Measurements from ENCODE around the gene KLF5. TPM values are rescaled to one million over a fixed set of nuclear protein-coding genes. Genes with fewer than 3 reads are reported as not detected.
"Not testable (repeated sequence)": the region's sequence is repeated elsewhere in the genome, so short reads cannot be mapped to it uniquely, and the experiment has no call there.

Gene KLF5
- total and polyA plus RNA-seq, 4 donors, result 3.8 to 48.7 (median 17.7) TPM

- DNase-seq (ENCODE audit: low read depth in 4 of 6, low spot score in 6 of 6), result peak in 1 of 6 donors; percentile 31
- Histone ChIP-seq H3K27ac (ENCODE audit: low read depth, low read length) (no peak overlapping the region), H3K4me1 (ENCODE audit: control insufficient read depth, insufficient read depth, low read length) (no peaks in the 10 kb centered on the region), H3K27me3 (ENCODE audit: control insufficient read depth, insufficient read depth, low read length) (no peaks in the 10 kb centered on the region), H3K4me3 (ENCODE audit: low read depth, low read length) (no peak overlapping the region), H3K36me3 (ENCODE audit: control insufficient read depth, insufficient read depth, low read length) (no peaks in the 10 kb centered on the region), H3K9me3 (ENCODE audit: control insufficient read depth, insufficient read depth, low read length) (no peaks in the 10 kb centered on the region)
- 57% methylated on average over 1 of the region's 2 CpGs for WGBS (ENCODE audit: insufficient coverage)
Observed at GRCh38 chr13:73039201-73040108, 19.4 kb upstream of the KLF5 start.

DNA sequence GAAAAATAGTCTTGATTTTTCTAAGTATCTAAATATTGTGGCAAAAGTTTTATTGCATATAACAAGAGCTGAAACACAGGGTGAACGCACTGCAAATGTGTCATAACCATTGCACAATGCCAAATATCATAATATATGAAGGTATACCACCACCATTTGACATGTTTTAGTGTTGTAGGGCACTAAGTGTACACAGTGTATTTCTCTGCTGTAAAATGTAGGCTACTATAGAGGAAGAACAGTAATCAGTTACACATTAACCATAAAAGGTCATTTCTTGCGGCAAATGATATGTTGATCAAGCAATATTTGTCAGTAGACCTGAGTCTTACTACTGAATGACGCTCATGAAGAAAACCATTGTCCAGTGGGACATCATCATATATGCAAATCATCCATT is 18.3 kb upstream of the KLF5 start:
- DNase-seq (ENCODE audit: low read depth in 4 of 6, low spot score in 6 of 6), result no peak
- no peaks in the 10 kb centered on the region for H3K27me3 ChIP-seq (ENCODE audit: control insufficient read depth, insufficient read depth, low read length)
- no peaks in the 10 kb centered on the region for H3K9me3 ChIP-seq (ENCODE audit: control insufficient read depth, insufficient read depth, low read length)
- no peaks in the 10 kb centered on the region for H3K36me3 ChIP-seq (ENCODE audit: control insufficient read depth, insufficient read depth, low read length)
- no CpG with 5 or more reads among the region's 3 CpGs for WGBS (ENCODE audit: insufficient coverage)
- H3K27ac ChIP-seq (ENCODE audit: low read depth, low read length), result no peak overlapping the region
- H3K4me3 ChIP-seq (ENCODE audit: low read depth, low read length), result no peak overlapping the region
- H3K4me1 ChIP-seq (ENCODE audit: control insufficient read depth, insufficient read depth, low read length), result no peaks in the 10 kb centered on the region

- Histone ChIP-seq H3K27me3 (ENCODE audit: control insufficient read depth, insufficient read depth, low read length) (no peaks in the 10 kb centered on the region), H3K9me3 (ENCODE audit: control insufficient read depth, insufficient read depth, low read length) (no peaks in the 10 kb centered on the region), H3K4me3 (ENCODE audit: low read depth, low read length) (no peak overlapping the region), H3K36me3 (ENCODE audit: control insufficient read depth, insufficient read depth, low read length) (no peaks in the 10 kb centered on the region), H3K27ac (ENCODE audit: low read depth, low read length) (no peak overlapping the region), H3K4me1 (ENCODE audit: control insufficient read depth, insufficient read depth, low read length) (no peaks in the 10 kb centered on the region)
- WGBS (ENCODE audit: insufficient coverage), result no CpG with 5 or more reads among the region's 7 CpGs
- no peak for DNase-seq (ENCODE audit: low read depth in 4 of 6, low spot score in 6 of 6)
Observed at GRCh38 chr13:73040968-73041596, 17.7 kb upstream of the KLF5 start.

- DNase-seq (ENCODE audit: low read depth in 4 of 6, low spot score in 6 of 6), result no peak
- H3K9me3 ChIP-seq (ENCODE audit: control insufficient read depth, insufficient read depth, low read length), result no peaks in the 10 kb centered on the region
- H3K4me3 ChIP-seq (ENCODE audit: low read depth, low read length), result no peak overlapping the region
- no peaks in the 10 kb centered on the region for H3K4me1 ChIP-seq (ENCODE audit: control insufficient read depth, insufficient read depth, low read length)
- no peaks in the 10 kb centered on the region for H3K36me3 ChIP-seq (ENCODE audit: control insufficient read depth, insufficient read depth, low read length)
- no peak overlapping the region for H3K27ac ChIP-seq (ENCODE audit: low read depth, low read length)
- H3K27me3 ChIP-seq (ENCODE audit: control insufficient read depth, insufficient read depth, low read length), result no peaks in the 10 kb centered on the region
- 92% methylated on average over 2 of the region's 6 CpGs for WGBS (ENCODE audit: insufficient coverage)
Observed at GRCh38 chr13:73045031-73045430, 13.8 kb upstream of the KLF5 start.

- not testable (repeated sequence) for H3K27me3 ChIP-seq (ENCODE audit: control insufficient read depth, insufficient read depth, low read length); H3K9me3 ChIP-seq (ENCODE audit: control insufficient read depth, insufficient read depth, low read length); H3K4me3 ChIP-seq (ENCODE audit: low read depth, low read length); H3K27ac ChIP-seq (ENCODE audit: low read depth, low read length); H3K4me1 ChIP-seq (ENCODE audit: control insufficient read depth, insufficient read depth, low read length); DNase-seq (ENCODE audit: low read depth in 4 of 6, low spot score in 6 of 6); H3K36me3 ChIP-seq (ENCODE audit: control insufficient read depth, insufficient read depth, low read length)
- WGBS (ENCODE audit: insufficient coverage), result no CpG with 5 or more reads among the region's 2 CpGs
Observed at GRCh38 chr13:73048615-73049014, 10.2 kb upstream of the KLF5 start.

GRCh38 chr13:73054712-73055111 is 4.1 kb upstream of the KLF5 start:
- H3K27ac ChIP-seq (ENCODE audit: low read depth, low read length), result no peak overlapping the region
- H3K4me1 ChIP-seq (ENCODE audit: control insufficient read depth, insufficient read depth, low read length), result peaks cover 9% of the 10 kb centered on the region
- 8% methylated on average over 2 of the region's 5 CpGs for WGBS (ENCODE audit: insufficient coverage)
- H3K9me3 ChIP-seq (ENCODE audit: control insufficient read depth, insufficient read depth, low read length), result no peaks in the 10 kb centered on the region
- DNase-seq (ENCODE audit: low read depth in 4 of 6, low spot score in 6 of 6), result no peak
- H3K27me3 ChIP-seq (ENCODE audit: control insufficient read depth, insufficient read depth, low read length), result peaks cover 32% of the 10 kb centered on the region
- no peaks in the 10 kb centered on the region for H3K36me3 ChIP-seq (ENCODE audit: control insufficient read depth, insufficient read depth, low read length)
- no peak overlapping the region for H3K4me3 ChIP-seq (ENCODE audit: low read depth, low read length)

- Histone ChIP-seq H3K27me3 (ENCODE audit: control insufficient read depth, insufficient read depth, low read length) (peaks cover 37% of the 10 kb centered on the region), H3K4me1 (ENCODE audit: control insufficient read depth, insufficient read depth, low read length) (peaks cover 17% of the 10 kb centered on the region), H3K9me3 (ENCODE audit: control insufficient read depth, insufficient read depth, low read length) (no peaks in the 10 kb centered on the region), H3K4me3 (ENCODE audit: low read depth, low read length) (no peak overlapping the region), H3K36me3 (ENCODE audit: control insufficient read depth, insufficient read depth, low read length) (no peaks in the 10 kb centered on the region), H3K27ac (ENCODE audit: low read depth, low read length) (no peak overlapping the region)
- WGBS (ENCODE audit: insufficient coverage), result 64% methylated on average over 5 of the region's 8 CpGs
- DNase-seq (ENCODE audit: low read depth in 4 of 6, low spot score in 6 of 6), result peak in 1 of 6 donors; percentile 9
Observed at GRCh38 chr13:73055813-73056564, 2.8 kb upstream of the KLF5 start.

- Histone ChIP-seq H3K4me1 (ENCODE audit: control insufficient read depth, insufficient read depth, low read length) (peaks cover 17% of the 10 kb centered on the region), H3K36me3 (ENCODE audit: control insufficient read depth, insufficient read depth, low read length) (no peaks in the 10 kb centered on the region), H3K27me3 (ENCODE audit: control insufficient read depth, insufficient read depth, low read length) (peaks cover 37% of the 10 kb centered on the region), H3K9me3 (ENCODE audit: control insufficient read depth, insufficient read depth, low read length) (no peaks in the 10 kb centered on the region), H3K4me3 (ENCODE audit: low read depth, low read length) (no peak overlapping the region), H3K27ac (ENCODE audit: low read depth, low read length) (no peak overlapping the region)
- no peak for DNase-seq (ENCODE audit: low read depth in 4 of 6, low spot score in 6 of 6)
- WGBS (ENCODE audit: insufficient coverage), result no CpG with 5 or more reads among the region's 4 CpGs
Observed at GRCh38 chr13:73056565-73056962, 2.2 kb upstream of the KLF5 start.

DNA sequence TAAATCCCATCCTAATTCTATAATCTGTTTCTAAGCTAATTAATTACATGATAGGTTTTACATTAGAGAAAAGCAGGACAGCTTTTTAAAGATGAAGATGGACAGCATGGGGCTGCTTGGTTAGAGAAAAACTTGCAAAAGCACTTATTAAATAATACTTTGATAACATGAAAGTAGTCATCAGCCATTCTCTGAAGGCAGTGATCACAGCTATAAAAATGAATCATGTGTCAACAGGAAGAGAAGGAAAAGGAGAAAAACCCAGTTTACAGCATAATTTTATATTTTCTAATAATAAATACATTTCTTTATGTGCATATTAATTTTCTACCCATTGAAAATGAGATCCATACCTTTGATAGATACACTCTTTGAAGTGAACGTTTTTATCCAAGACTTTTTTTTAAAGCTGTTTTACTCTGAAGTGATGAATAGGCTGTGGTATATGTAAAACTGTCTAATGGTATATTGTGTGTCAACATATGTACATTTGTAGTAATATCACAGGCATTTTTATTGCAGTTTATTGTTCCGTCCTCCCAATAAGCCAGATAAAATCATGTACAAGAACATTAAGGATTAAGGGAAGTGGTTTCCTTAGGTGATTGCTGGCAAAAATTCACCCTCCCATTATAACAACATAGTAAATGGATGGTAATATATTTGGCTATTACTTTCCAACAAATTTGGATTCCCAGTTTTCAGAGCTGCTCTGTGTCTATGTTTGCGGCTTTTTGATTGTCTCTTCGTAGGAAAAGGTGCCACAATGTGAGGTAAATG is 1.3 kb upstream of the KLF5 start:
- Histone ChIP-seq H3K27ac (ENCODE audit: low read depth, low read length) (no peak overlapping the region), H3K4me1 (ENCODE audit: control insufficient read depth, insufficient read depth, low read length) (peaks cover 17% of the 10 kb centered on the region), H3K36me3 (ENCODE audit: control insufficient read depth, insufficient read depth, low read length) (no peaks in the 10 kb centered on the region), H3K4me3 (ENCODE audit: low read depth, low read length) (no peak overlapping the region), H3K27me3 (ENCODE audit: control insufficient read depth, insufficient read depth, low read length) (peaks cover 37% of the 10 kb centered on the region), H3K9me3 (ENCODE audit: control insufficient read depth, insufficient read depth, low read length) (no peaks in the 10 kb centered on the region)
- no CpG with 5 or more reads among the region's 4 CpGs for WGBS (ENCODE audit: insufficient coverage)
- no peak for DNase-seq (ENCODE audit: low read depth in 4 of 6, low spot score in 6 of 6)
